IMR-90 (cell line): ENCODE measurements around the gene HHLA2. TPM values are rescaled to one million over a fixed set of nuclear protein-coding genes. Genes with fewer than 3 reads are reported as not detected.

Experiments used
- ATAC-seq: fragments of 200-7000 bp; cut with Tn5 transposase; 2 replicates; pipeline ENCODE4 v1.9.1; 2020; ENCODE audit warnings: low read depth, mild to moderate bottlenecking, moderate library complexity
- BruUV-seq: library from RNA; stranded (reverse); fragments of 400-500 nt; replicated peaks from 2 replicates; lab custom pipeline; 2021; lab: Mats Ljungman, UMichigan
- CTCF ChIA-PET: fragments of 300-600 bp; formaldehyde crosslinking; extraction: SDS; loops from one replicate; lab custom pipeline; 2021; ENCODE audit warnings: antibody characterized with exemption; lab: Yijun Ruan, JAX
- POLR2A ChIA-PET: fragments of 300-600 bp; sonication (Branson Sonifier 250); formaldehyde crosslinking; loops from one replicate; lab custom pipeline; 2022; ENCODE audit warnings: antibody characterized with exemption; ENCODE audit not compliant: unreplicated experiment; lab: Charles Lee
- DNase-seq: peaks from one replicate; pipeline ENCODE4 v3.0.0; 2013
- H2AFZ ChIP-seq: replicated peaks from 2 replicates; pipeline ENCODE3; 2013; ENCODE audit warnings: low read length, mild to moderate bottlenecking; ENCODE audit not compliant: poor library complexity
- H2AK5ac ChIP-seq: 2 replicates; pipeline ENCODE4 v1.6.1; 2013; ENCODE audit warnings: low read depth, low read length, inconsistent platforms
- H2AK9ac ChIP-seq: replicated peaks from 2 replicates; pipeline ENCODE3; 2013; ENCODE audit warnings: mild to moderate bottlenecking, low read depth, low read length, moderate library complexity; ENCODE audit not compliant: poor library complexity
- H2BK120ac ChIP-seq: 2 replicates; pipeline ENCODE4 v1.6.1; 2013; ENCODE audit warnings: low read depth, low read length, inconsistent platforms
- H2BK15ac ChIP-seq: 3 replicates; pipeline ENCODE4 v1.6.1; 2013; ENCODE audit warnings: low read depth, low read length, inconsistent platforms
- H2BK20ac ChIP-seq: 2 replicates; pipeline ENCODE4 v1.6.1; 2013; ENCODE audit warnings: low read depth, mild to moderate bottlenecking, inconsistent platforms, low read length, moderate library complexity
- H2BK5ac ChIP-seq: 2 replicates; pipeline ENCODE4 v1.6.1; 2013; ENCODE audit warnings: mild to moderate bottlenecking, low read depth, low read length, inconsistent platforms; ENCODE audit not compliant: poor library complexity, severe bottlenecking
- H3K14ac ChIP-seq: replicated peaks from 2 replicates; pipeline ENCODE4 v1.6.1; 2013; ENCODE audit warnings: low read depth, low read length, inconsistent platforms
- H3K18ac ChIP-seq: 2 replicates; pipeline ENCODE4 v1.6.1; 2013; ENCODE audit warnings: low read depth, low read length, control low read depth
- H3K23ac ChIP-seq: 2 replicates; pipeline ENCODE4 v1.6.1; 2013; ENCODE audit warnings: low read depth, low read length, inconsistent platforms
- H3K27ac ChIP-seq: 2 replicates; pipeline ENCODE4 v1.5.1; 2013; ENCODE audit warnings: mild to moderate bottlenecking, control low read depth, low read length; ENCODE audit not compliant: insufficient read depth
- H3K27me3 ChIP-seq: 2 replicates; pipeline ENCODE4 v1.6.1; 2013; ENCODE audit warnings: low read length; ENCODE audit not compliant: control insufficient read depth, insufficient read depth
- H3K36me3 ChIP-seq: 2 replicates; pipeline ENCODE4 v1.6.1; 2013; ENCODE audit warnings: low read length, mixed read lengths; ENCODE audit not compliant: control insufficient read depth, insufficient read depth
- H3K4ac ChIP-seq: 2 replicates; pipeline ENCODE4 v1.6.1; 2013; ENCODE audit warnings: low read depth, low read length, inconsistent platforms
- H3K4me1 ChIP-seq: 2 replicates; pipeline ENCODE4 v1.6.1; 2013; ENCODE audit warnings: low read length, mixed read lengths; ENCODE audit not compliant: control insufficient read depth, insufficient read depth
- H3K4me2 ChIP-seq: 2 replicates; pipeline ENCODE4 v1.6.1; 2013; ENCODE audit warnings: low read depth, mild to moderate bottlenecking, control low read depth, low read length, moderate library complexity
- H3K4me3 ChIP-seq: 2 replicates; pipeline ENCODE4 v1.5.1; 2013; ENCODE audit warnings: low read depth, mild to moderate bottlenecking, control low read depth, low read length, moderate library complexity; ENCODE audit not compliant: insufficient read depth
- H3K56ac ChIP-seq: 2 replicates; pipeline ENCODE4 v1.6.1; 2013; ENCODE audit warnings: low read length, inconsistent platforms; ENCODE audit not compliant: insufficient read depth; ENCODE audit errors: extremely low read depth
- H3K79me1 ChIP-seq, 2 experiments: 2 replicates each; pipeline ENCODE4 v1.6.1; 2013; ENCODE audit warnings: low read length in 2 of 2, inconsistent platforms in 1 of 2, low read depth in 1 of 2
- H3K9ac ChIP-seq: 2 replicates; pipeline ENCODE4 v1.6.1; 2013; ENCODE audit warnings: low read depth, low read length, control low read depth
- H3K9me1 ChIP-seq: 2 replicates; pipeline ENCODE4 v1.6.1; 2013; ENCODE audit warnings: low read length, inconsistent platforms; ENCODE audit not compliant: insufficient read depth
- H3K9me3 ChIP-seq: 2 replicates; pipeline ENCODE4 v1.6.1; 2013; ENCODE audit warnings: low read length; ENCODE audit not compliant: control insufficient read depth, insufficient read depth
- H4K20me1 ChIP-seq: 2 replicates; pipeline ENCODE4 v1.6.1; 2013; ENCODE audit warnings: low read length, inconsistent platforms; ENCODE audit not compliant: insufficient read depth
- H4K5ac ChIP-seq: 2 replicates; pipeline ENCODE4 v1.6.1; 2013; ENCODE audit warnings: mild to moderate bottlenecking, low read depth, low read length, control low read depth
- H4K8ac ChIP-seq, 2 experiments: 2 replicates each; pipeline ENCODE4 v1.6.1; 2013; ENCODE audit warnings: low read depth in 2 of 2, low read length in 2 of 2, control low read depth in 1 of 2, inconsistent platforms in 1 of 2
- H4K91ac ChIP-seq: 2 replicates; pipeline ENCODE4 v1.6.1; 2013; ENCODE audit warnings: low read depth, low read length, inconsistent platforms; ENCODE audit not compliant: insufficient read depth
- BHLHE40 ChIP-seq: fragments of 150-350 bp; IDR thresholded peaks from 2 replicates; pipeline ENCODE4 v1.6.1; 2016; ENCODE audit warnings: mild to moderate bottlenecking, low read depth, low read length
- CEBPB ChIP-seq: IDR thresholded peaks from 2 replicates; pipeline ENCODE4 v1.6.1; 2012; ENCODE audit warnings: low read depth, low read length, improper control_type of control experiment
- CHD1 ChIP-seq: IDR thresholded peaks from 2 replicates; pipeline ENCODE4 v1.6.1; 2012; ENCODE audit warnings: low read depth, low read length, improper control_type of control experiment
- ELK1 ChIP-seq: fragments of 150-350 bp; IDR thresholded peaks from 2 replicates; pipeline ENCODE4 v1.6.1; 2016; ENCODE audit warnings: low read depth, mild to moderate bottlenecking, low read length, moderate library complexity, borderline replicate concordance
- FOS ChIP-seq: fragments of 150-350 bp; IDR thresholded peaks from 2 replicates; pipeline ENCODE4 v1.6.1; 2016; ENCODE audit warnings: low read depth, low read length
- MAFK ChIP-seq: IDR thresholded peaks from 2 replicates; pipeline ENCODE4 v1.6.1; 2012; ENCODE audit warnings: low read depth, low read length, improper control_type of control experiment
- MAZ ChIP-seq: IDR thresholded peaks from 2 replicates; pipeline ENCODE4 v1.6.1; 2012; ENCODE audit warnings: low read depth, mild to moderate bottlenecking, low read length, improper control_type of control experiment, moderate library complexity, borderline replicate concordance
- MXI1 ChIP-seq: IDR thresholded peaks from 2 replicates; pipeline ENCODE4 v1.6.1; 2012; ENCODE audit warnings: low read depth, mild to moderate bottlenecking, low read length, moderate library complexity, borderline replicate concordance
- NFE2L2 ChIP-seq: fragments of 150-350 bp; IDR thresholded peaks from 2 replicates; pipeline ENCODE4 v1.6.1; 2016; ENCODE audit warnings: low read depth, mild to moderate bottlenecking, low read length
- POLR2A ChIP-seq: IDR thresholded peaks from 2 replicates; pipeline ENCODE4 v1.6.1; 2012; ENCODE audit warnings: mild to moderate bottlenecking, low read depth, low read length
- RAD21 ChIP-seq: IDR thresholded peaks from 2 replicates; pipeline ENCODE4 v1.6.1; 2012; ENCODE audit warnings: low read length, improper control_type of control experiment
- RCOR1 ChIP-seq: IDR thresholded peaks from 2 replicates; pipeline ENCODE4 v1.6.1; 2012; ENCODE audit warnings: mild to moderate bottlenecking, low read length, improper control_type of control experiment; ENCODE audit not compliant: insufficient replicate concordance
- RFX5 ChIP-seq: IDR thresholded peaks from 2 replicates; pipeline ENCODE4 v1.8.0; 2012; ENCODE audit warnings: low read depth, mild to moderate bottlenecking, low read length, moderate library complexity
- SMC3 ChIP-seq: fragments of 150-350 bp; IDR thresholded peaks from 2 replicates; pipeline ENCODE4 v1.6.1; 2016; ENCODE audit warnings: low read depth, mild to moderate bottlenecking, antibody characterized with exemption, low read length, moderate library complexity
- WGBS, 2 experiments: methylation state at CpG; one replicate each; pipeline versions ENCODE4 v1.1.5 to v1.1.7; 2013; ENCODE audit warnings: missing lambda C conversion rate in 2 of 2; ENCODE audit not compliant: insufficient read length in 1 of 2; ENCODE audit errors: extremely low coverage in 2 of 2; 5-methylcytosine and 5-hydroxymethylcytosine counted together
- dilution Hi-C: fragments of 300-500 bp; cut with HindIII; formaldehyde crosslinking; loops from one replicate; pipeline ENCODE4 v1.14.3; 2018; ENCODE audit warnings: low sequenced_read_pairs; ENCODE audit not compliant: unreplicated experiment
- in situ Hi-C: fragments of 300-500 bp; cut with MboI; formaldehyde crosslinking; loops from 3 replicates; pipeline ENCODE4 v1.14.3; 2019; ENCODE audit warnings: low sequenced_read_pairs, inconsistent platforms, mixed read lengths
- intact Hi-C: fragments of 100-400 bp; cut with micrococcal nuclease; formaldehyde crosslinking; loops from 2 replicates; pipeline ENCODE4 v1.10.0; 2022
- polyA plus RNA-seq, 3 experiments: library from polyadenylated mRNA; depleted of rRNA; stranded (reverse); fragments of >200 nt; gene quantifications; 2 replicates each; pipeline ENCODE4 v1.2.3, GENCODE V29; 2012; ENCODE audit warnings: low replicate concordance in 1 of 3
- total RNA-seq: library from RNA; depleted of rRNA; stranded (reverse); fragments of >200 nt; gene quantifications from 2 replicates; pipeline ENCODE4 v1.2.3, GENCODE V29; 2012
- TF ChIP-seq, protein P1 (sequence below): fragments of 150-350 bp; IDR thresholded peaks from 2 replicates; pipeline ENCODE4 v1.6.1; 2017; ENCODE audit warnings: mild to moderate bottlenecking, antibody characterized with exemption, low read length, low read depth
- TF ChIP-seq, protein P2 (sequence below): conservative IDR thresholded peaks from 2 replicates; pipeline ENCODE4 v1.5.1; 2012; ENCODE audit warnings: mild to moderate bottlenecking, low read depth, low read length, improper control_type of control experiment

The HHLA2 gene
- total and polyA plus RNA-seq, 2 of the 4 experiments (the other 2 are of a cell fraction) = not detected

GRCh38 chr3:108287146-108287545, 9.2 kb upstream of the HHLA2 start:
- Histone ChIP-seq H3K9me3 (no peaks in the 10 kb centered on the region), H2AK5ac (no peak overlapping the region), H3K4me1 (no peaks in the 10 kb centered on the region), H3K14ac (no peak overlapping the region), H2AK9ac (no peak overlapping the region), H2BK120ac (no peak overlapping the region), H2BK15ac (no peak overlapping the region), H3K9ac (no peak overlapping the region), H3K27ac (no peak overlapping the region), H3K79me1 (no peaks in the 10 kb centered on the region), H2AFZ (no peak overlapping the region), H4K91ac (no peak overlapping the region), H3K4me2 (no peak overlapping the region), H3K23ac (no peak overlapping the region), H2BK20ac (no peak overlapping the region), H3K4me3 (no peak overlapping the region), H4K20me1 (no peaks in the 10 kb centered on the region), H3K36me3 (no peaks in the 10 kb centered on the region), H3K27me3 (no peaks in the 10 kb centered on the region), H2BK5ac (no peak overlapping the region), H3K9me1 (no peaks in the 10 kb centered on the region), H3K18ac (no peak overlapping the region), H4K5ac (no peak overlapping the region), H3K56ac (no peak overlapping the region), H3K4ac (no peak overlapping the region), H4K8ac (no peak overlapping the region)
- dilution Hi-C loops = no loop called here
- DNase-seq (no peak), ATAC-seq (no peak)
- TF ChIP-seq ELK1 (no peak), RCOR1 (no peak), RFX5 (no peak), RAD21 (no peak), FOS (no peak), POLR2A (no peak), BHLHE40 (no peak), MAFK (no peak), MAZ (no peak), CHD1 (no peak), CEBPB (no peak), NFE2L2 (no peak), SMC3 (no peak), MXI1 (no peak)
- TF ChIP-seq, protein P1, sequence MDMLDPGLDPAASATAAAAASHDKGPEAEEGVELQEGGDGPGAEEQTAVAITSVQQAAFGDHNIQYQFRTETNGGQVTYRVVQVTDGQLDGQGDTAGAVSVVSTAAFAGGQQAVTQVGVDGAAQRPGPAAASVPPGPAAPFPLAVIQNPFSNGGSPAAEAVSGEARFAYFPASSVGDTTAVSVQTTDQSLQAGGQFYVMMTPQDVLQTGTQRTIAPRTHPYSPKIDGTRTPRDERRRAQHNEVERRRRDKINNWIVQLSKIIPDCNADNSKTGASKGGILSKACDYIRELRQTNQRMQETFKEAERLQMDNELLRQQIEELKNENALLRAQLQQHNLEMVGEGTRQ = no peak
- TF ChIP-seq, protein P2, sequence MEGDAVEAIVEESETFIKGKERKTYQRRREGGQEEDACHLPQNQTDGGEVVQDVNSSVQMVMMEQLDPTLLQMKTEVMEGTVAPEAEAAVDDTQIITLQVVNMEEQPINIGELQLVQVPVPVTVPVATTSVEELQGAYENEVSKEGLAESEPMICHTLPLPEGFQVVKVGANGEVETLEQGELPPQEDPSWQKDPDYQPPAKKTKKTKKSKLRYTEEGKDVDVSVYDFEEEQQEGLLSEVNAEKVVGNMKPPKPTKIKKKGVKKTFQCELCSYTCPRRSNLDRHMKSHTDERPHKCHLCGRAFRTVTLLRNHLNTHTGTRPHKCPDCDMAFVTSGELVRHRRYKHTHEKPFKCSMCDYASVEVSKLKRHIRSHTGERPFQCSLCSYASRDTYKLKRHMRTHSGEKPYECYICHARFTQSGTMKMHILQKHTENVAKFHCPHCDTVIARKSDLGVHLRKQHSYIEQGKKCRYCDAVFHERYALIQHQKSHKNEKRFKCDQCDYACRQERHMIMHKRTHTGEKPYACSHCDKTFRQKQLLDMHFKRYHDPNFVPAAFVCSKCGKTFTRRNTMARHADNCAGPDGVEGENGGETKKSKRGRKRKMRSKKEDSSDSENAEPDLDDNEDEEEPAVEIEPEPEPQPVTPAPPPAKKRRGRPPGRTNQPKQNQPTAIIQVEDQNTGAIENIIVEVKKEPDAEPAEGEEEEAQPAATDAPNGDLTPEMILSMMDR = no peak
- ChIA-PET POLR2A (no interaction called here), CTCF (no interaction called here)
- in situ Hi-C loops = no loop called here
- no CpG with 5 or more reads among the region's 1 CpG for WGBS, 2 experiments
- BruUV-seq = no TSS peak
- intact Hi-C loops = no loop called here
